Kidney (tissue), 14 donors: ENCODE measurements around the gene SPATA45. TPM values are rescaled to one million over a fixed set of nuclear protein-coding genes. Genes with fewer than 3 reads are reported as not detected.

Source experiments
- DNase-seq, 5 donors: peaks; one replicate each; pipeline ENCODE4 v3.0.0-alpha.2; 2013 to 2020
- FAIRE-seq: peaks from 2 replicates; lab custom pipeline; 2012; peaks lifted over from hg19 to GRCh38; lab: Jason Lieb, UNC
- H3K27ac ChIP-seq, 2 donors: one replicate each; pipeline ENCODE4 v1.7.0; 2013; ENCODE audit warnings: low read depth in 2 of 2, low read length in 2 of 2, inconsistent platforms in 1 of 2
- H3K27me3 ChIP-seq: one replicate; pipeline ENCODE4 v1.7.1; 2013; ENCODE audit warnings: low read length, inconsistent platforms; ENCODE audit not compliant: control insufficient read depth, insufficient read depth
- H3K36me3 ChIP-seq, 3 donors: one replicate each; pipeline versions ENCODE4 v1.7.0 to v1.7.1; 2013; ENCODE audit warnings: low read length in 3 of 3, control low read depth in 1 of 3, inconsistent platforms in 1 of 3; ENCODE audit not compliant: insufficient read depth in 3 of 3, control insufficient read depth in 2 of 3
- H3K4me1 ChIP-seq, 3 donors: one replicate each; pipeline versions ENCODE4 v1.7.0 to v1.7.1; 2013; ENCODE audit warnings: low read length in 3 of 3, inconsistent platforms in 1 of 3, low read depth in 1 of 3; ENCODE audit not compliant: control insufficient read depth in 2 of 3, insufficient read depth in 2 of 3
- H3K4me3 ChIP-seq, 3 donors: one replicate each; pipeline versions ENCODE4 v1.7.0 to v1.8.1; 2013; ENCODE audit warnings: low read length in 3 of 3, control low read depth in 1 of 3, inconsistent platforms in 1 of 3
- H3K9ac ChIP-seq, 3 donors: one replicate each; pipeline versions ENCODE4 v1.7.0 to v1.7.1; 2013; ENCODE audit warnings: low read length in 3 of 3, control low read depth in 1 of 3, inconsistent platforms in 1 of 3
- H3K9me3 ChIP-seq, 3 donors: one replicate each; pipeline versions ENCODE4 v1.7.0 to v1.7.1; 2013; ENCODE audit warnings: low read length in 3 of 3, control low read depth in 1 of 3, inconsistent platforms in 1 of 3; ENCODE audit not compliant: control insufficient read depth in 2 of 3, insufficient read depth in 1 of 3
- CTCF ChIP-seq: IDR thresholded peaks from 3 replicates; pipeline ENCODE4 v1.5.1; 2012; ENCODE audit warnings: mild to moderate bottlenecking, moderate library complexity, borderline replicate concordance; ENCODE audit not compliant: insufficient read depth; ENCODE audit errors: extremely low read depth
- intact Hi-C: fragments of 100-400 bp; cut with DNase I; formaldehyde crosslinking; loops from one replicate; pipeline ENCODE4 v1.11.1; 2022
- polyA plus RNA-seq: library from polyadenylated mRNA; stranded (reverse); fragments of 350-450 nt; fragmentation: Illumina TruSeq; extraction: RNeasy Lipid Tissue Mini Kit (QIAGEN cat#74804); gene quantifications from one replicate; pipeline ENCODE4 v1.2.3, GENCODE V29; 2014; ENCODE audit warnings: low read depth, low replicate concordance; ENCODE audit not compliant: insufficient read depth
- total RNA-seq: library from RNA; stranded (reverse); fragmentation: NEBNext Ultra II Directional; extraction: Animal tissue kit (Norgen Biotek cat#: 25700); gene quantifications from one replicate; pipeline ENCODE4 v1.2.1, GENCODE V29; 2021
- donor health status: control.
- donor health status: control.
- donor health status: control.
- donor health status: control.
- donor health status: control.
- donor health status: DM: yes; HTN: yes; CAD: no.
- donor health status: Normal renal cell carcinoma (clear cell type).

SPATA45 gene
- total and polyA plus RNA-seq, 2 donors from 2014 or later = 0.57 TPM; not detected in 1

DNA sequence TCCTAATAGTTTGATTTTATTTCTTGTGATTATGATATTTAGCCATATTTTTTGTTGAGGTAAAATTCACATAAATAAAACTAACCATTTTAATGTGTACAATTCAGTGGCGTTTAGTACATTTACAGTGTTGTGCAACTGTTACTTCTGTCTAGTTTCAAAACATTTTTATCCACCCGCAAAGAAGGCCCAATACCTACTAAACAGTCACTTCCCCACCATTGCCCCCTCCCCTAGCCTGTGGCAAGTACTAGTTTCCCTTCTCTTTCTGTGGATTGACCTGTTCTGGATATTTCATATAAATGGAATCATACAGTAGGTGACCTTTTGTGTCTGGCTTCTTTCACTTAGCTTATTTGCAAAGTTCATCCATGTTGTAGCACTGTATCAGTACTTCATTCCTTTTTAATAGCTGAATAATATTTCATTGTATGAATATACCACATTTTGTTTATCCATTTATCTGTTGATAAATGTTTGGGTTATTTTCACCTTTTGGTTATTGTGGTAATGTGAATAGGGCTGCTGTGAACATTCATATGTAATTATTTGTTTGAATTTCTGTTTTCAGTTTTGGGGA lies 14.8 kb upstream of the SPATA45 start:
- no peak for DNase-seq
- FAIRE-seq = no peak
- Histone ChIP-seq H3K9ac (no peak overlapping the region), H3K4me1 (peaks cover 0 to 9% (median 7%) of the 10 kb centered on the region in 3 donors), H3K9me3 (no peaks in the 10 kb centered on the region), H3K36me3 (peaks cover 0 to 4% (median 2%) of the 10 kb centered on the region in 3 donors), H3K27me3 (no peaks in the 10 kb centered on the region), H3K27ac (no peak overlapping the region), H3K4me3 (no peak overlapping the region)
- TF ChIP-seq CTCF = no peak
- intact Hi-C loops = no loop called here

DNA sequence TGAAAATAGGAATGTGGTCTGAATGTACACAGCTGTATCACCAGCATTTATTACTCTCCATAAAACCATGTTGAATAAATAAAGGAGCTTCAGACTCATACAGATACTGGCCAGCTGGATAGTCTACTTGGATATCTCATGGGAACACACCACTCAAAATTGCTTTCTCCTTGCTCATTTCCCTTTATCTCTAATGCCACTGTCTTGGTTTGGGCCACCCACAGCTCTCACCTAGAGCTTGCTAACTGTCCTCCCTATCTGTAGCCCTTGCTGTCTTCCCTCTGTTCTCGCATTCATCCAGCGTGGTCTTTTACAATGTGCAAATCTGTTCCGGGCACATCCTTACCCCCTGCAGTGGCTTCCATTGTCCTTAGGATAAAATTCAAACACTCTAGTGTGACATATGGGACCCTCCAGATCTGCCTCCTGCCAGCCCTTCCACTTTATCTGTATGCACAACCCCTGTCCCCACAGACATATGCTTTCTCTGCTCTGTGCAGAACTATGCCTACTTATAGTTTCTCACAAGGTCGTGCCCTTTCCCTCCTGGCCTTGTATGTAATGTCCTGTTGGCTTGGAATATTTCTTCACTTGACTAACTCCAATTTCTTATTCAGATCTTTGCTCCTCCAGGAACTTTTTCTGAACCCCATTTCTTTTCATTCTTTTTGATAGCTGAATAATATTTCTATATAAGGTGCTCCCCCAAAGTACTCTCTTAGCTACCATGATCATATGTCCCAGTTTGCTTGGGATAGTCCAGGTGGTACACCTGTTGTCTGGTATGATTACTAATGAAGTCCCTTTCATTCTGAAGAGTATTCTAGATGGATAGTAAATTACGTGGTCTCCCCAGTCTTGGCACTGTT lies 13.5 kb upstream of the SPATA45 start:
- Histone ChIP-seq H3K27me3 (no peaks in the 10 kb centered on the region), H3K27ac (no peak overlapping the region), H3K4me3 (peak overlapping the region in 1 of 3 donors; percentile 8), H3K9me3 (no peaks in the 10 kb centered on the region), H3K36me3 (peaks cover 0 to 4% (median 2%) of the 10 kb centered on the region in 3 donors), H3K4me1 (peaks cover 0 to 13% (median 7%) of the 10 kb centered on the region in 3 donors), H3K9ac (no peak overlapping the region)
- FAIRE-seq (no peak), DNase-seq (peak in 1 of 5 donors; percentile 42)
- TF ChIP-seq CTCF = no peak
- intact Hi-C loops = no loop called here

DNA sequence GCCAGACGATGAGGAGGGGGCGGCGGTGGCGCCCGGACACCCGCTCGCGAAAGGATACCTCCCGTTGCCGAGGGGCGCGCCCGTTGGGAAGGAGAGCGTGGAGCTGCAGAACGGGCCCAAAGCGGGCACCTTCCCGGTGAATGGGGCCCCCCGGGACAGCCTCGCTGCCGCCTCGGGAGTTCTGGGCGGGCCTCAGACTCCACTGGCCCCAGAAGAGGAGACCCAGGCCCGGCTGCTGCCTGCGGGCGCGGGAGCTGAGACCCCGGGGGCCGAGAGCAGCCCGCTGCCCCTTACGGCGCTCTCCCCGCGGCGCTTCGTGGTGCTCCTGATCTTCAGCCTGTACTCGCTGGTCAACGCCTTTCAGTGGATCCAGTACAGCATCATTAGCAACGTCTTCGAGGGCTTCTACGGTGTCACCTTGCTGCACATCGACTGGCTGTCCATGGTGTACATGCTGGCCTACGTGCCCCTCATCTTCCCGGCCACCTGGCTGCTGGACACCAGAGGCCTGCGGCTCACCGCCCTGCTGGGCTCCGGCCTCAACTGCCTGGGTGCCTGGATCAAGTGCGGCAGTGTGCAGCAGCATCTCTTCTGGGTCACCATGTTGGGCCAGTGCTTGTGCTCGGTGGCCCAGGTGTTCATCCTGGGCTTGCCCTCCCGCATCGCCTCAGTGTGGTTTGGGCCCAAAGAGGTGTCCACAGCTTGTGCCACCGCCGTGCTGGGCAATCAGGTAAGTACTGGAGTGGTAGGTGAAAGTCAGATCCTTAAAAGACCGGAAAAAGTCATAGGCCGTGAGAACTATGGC lies 11.2 kb upstream of the SPATA45 start:
- H3K4me3 ChIP-seq = peak overlapping the region; percentile 68 to 86 (median 85)
- TF ChIP-seq CTCF = no peak
- peak overlapping the region; percentile 65 to 93 for H3K27ac ChIP-seq
- peaks cover 0 to 2% (median 0%) of the 10 kb centered on the region in 3 donors for H3K36me3 ChIP-seq
- FAIRE-seq = no peak
- no peaks in the 10 kb centered on the region for H3K27me3 ChIP-seq
- H3K9me3 ChIP-seq = no peaks in the 10 kb centered on the region
- peaks cover 0 to 13% (median 7%) of the 10 kb centered on the region in 3 donors for H3K4me1 ChIP-seq
- peak in 3 of 5 donors; percentile 67 to 76 (median 72) for DNase-seq
- peak overlapping the region; percentile 41 to 84 (median 79) for H3K9ac ChIP-seq
- intact Hi-C loops = no loop called here
